ENCODE data around the gene CACNA1C.

CACNA1C gene

DNA sequence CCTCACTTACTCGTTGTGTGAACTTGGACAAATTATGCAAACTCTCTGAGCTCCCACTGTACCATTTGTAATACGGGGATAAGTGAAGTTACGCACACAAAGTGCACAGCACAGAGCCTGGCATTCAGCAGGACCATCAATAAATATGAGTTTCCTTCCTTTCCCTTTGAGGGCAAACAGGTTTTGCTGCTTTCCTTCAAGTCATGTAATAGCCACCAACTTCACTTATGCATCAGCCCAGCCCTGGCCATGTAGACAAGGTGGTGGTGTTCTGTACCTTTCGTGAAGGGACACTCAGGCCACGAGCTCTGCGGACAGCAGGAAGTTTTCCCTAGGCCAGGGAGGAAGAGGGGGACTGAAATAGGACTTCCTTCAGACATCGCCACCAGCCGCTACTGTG, 272.7 kb downstream of the CACNA1C start:
- DNase-seq: no peak

GRCh38 chr12:2326470-2326869, 273.7 kb downstream of the CACNA1C start:
- DNase-seq: no peak

GRCh38 chr12:2328661-2329060, 275.9 kb downstream of the CACNA1C start:
- DNase-seq: peak; percentile 39 to 82 (median 71)

- no peak for DNase-seq
These were observed 276.9 kb downstream of the CACNA1C start for GRCh38 chr12:2329661-2330210.

DNA sequence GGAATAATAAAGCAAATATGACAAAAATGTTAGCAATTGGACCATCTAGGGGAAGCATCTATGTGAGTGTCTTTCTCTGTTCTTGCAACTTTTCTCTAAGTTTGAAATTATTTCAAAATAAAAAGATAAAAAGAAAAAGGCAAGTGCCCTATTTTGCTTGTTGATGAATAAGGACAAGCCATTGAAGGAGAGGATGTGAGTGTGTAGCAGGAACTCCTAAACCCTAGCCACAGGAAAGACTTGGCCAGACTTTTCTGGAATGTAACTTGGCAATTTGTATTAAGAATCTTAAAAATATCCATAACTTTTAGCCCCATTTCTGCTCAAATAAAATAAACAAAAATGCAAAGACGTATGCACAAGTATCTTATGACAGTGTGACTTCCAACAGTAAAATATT, 279.4 kb downstream of the CACNA1C start:
- DNase-seq: no peak

GRCh38 chr12:2332947-2333346, 280.2 kb downstream of the CACNA1C start:
- peak in 1 of 4 experiments; percentile 19 for DNase-seq

GRCh38 chr12:2333491-2334195, 280.9 kb downstream of the CACNA1C start:
- DNase-seq: peak; percentile 46 to 68 (median 57)

DNA sequence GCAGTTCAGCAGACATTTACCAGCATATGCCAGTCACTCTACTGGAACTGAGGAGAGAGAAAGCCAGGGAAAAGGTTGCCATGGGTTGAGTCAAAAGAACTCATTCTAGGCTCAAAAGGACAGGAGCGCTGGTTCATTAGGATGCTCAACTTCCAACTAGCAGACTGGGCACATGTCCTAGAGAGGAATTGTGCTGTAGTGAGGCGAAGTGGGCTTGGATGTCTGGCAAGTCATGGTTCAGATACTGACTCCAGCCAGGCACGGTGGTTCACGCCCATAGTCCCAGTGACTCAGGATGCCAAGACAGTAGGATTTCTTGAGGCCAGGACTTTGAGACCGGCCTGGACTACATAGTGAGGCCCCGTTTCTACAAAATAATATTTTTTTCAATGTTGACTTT, 281.5 kb downstream of the CACNA1C start:
- no peak for DNase-seq

- DNase-seq: no peak
These were observed 281.9 kb downstream of the CACNA1C start for GRCh38 chr12:2334689-2335088.

- peak in 1 of 4 experiments; percentile 24 for DNase-seq
These were observed 282.3 kb downstream of the CACNA1C start for GRCh38 chr12:2335109-2335508.

- DNase-seq: no peak
These were observed 282.7 kb downstream of the CACNA1C start for GRCh38 chr12:2335513-2335912.

- no peak for DNase-seq
These were observed 283.1 kb downstream of the CACNA1C start for GRCh38 chr12:2335916-2336315.

- peak; percentile 62 to 79 (median 71) for DNase-seq
These were observed 283.6 kb downstream of the CACNA1C start for GRCh38 chr12:2336409-2336829.

- DNase-seq: no peak
These were observed 284.5 kb downstream of the CACNA1C start for GRCh38 chr12:2337031-2338010.

GRCh38 chr12:2338381-2338780, 285.6 kb downstream of the CACNA1C start:
- DNase-seq: no peak

DNA sequence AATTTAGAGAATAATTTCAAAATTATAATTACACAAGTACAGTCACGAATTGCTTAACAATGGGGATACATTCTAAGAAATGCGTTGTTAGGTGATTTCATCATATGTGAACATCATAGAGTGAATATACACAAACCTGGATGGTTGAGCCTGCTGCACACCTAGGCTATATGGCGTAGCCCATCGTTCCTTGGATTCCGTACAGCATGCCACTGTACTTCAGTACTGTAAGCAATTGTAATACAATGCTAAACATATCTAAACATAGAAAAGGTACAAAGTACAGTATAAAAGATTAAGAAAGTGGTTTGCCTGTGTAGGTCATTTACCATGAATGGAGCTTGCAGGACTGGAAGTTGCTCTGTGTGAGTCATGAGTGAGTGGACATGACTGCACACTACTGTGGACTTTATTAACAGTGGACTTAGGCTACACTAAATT, 286.2 kb downstream of the CACNA1C start:
- peak; percentile 35 to 69 (median 56) for DNase-seq

DNA sequence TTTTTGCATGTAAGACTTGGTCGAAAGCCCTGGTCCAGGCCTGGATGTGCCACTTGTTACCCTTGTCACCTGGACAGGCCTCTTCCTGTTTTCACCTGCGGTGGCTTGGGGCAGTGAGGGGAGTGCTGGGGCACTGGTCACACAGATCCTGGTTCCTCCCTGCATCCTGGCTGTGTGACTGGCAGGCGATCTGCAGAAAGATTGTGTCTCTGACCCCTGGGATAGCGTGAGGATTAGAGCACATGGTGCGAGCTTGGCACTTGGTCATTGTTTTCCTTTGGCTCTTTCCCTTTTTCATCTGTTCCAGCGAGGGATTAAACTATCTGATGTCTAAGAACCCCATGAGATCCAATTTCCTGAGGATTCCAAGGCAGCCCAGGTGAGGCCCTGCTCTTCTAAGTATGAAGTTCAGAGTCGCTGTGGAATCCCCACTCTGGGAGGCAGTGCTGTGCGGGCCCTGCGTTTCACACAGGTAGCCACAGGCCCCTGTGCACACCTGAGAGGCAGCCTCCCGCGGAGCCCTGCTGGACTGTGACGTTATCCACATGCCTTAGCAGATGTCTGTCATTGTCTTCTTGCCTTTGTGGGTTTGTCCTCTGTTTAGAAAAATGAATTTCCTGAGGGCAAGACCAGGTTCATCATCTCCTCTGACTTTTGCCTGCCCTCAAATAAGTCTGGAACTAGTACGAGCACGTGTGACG, 288.4 kb downstream of the CACNA1C start:
- DNase-seq: no peak

DNA sequence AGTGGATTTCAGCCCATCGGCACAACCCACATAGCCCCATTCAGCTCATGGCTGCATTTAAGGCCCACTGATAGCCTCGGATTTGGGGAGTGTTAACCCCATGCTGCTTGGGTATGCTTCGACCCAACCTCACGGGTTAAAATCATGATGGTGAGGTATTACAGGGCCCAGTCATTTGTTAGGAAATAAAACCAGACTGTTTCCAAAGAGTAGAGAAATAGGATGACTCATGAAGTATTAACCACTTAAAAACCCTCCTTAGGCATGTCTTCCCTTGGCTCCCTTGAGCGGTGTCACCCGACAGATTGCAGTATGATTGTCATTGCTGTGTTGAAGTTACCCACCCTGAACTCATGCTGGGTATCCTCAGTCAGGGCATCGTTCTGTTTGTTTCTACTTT, 289.1 kb downstream of the CACNA1C start:
- DNase-seq: peak; percentile 52 to 87 (median 76)

- DNase-seq: no peak
These were observed 290.9 kb downstream of the CACNA1C start for GRCh38 chr12:2343681-2344080.

- no peak for DNase-seq
These were observed 291.7 kb downstream of the CACNA1C start for GRCh38 chr12:2344476-2344875.

GRCh38 chr12:2344885-2345284, 292.1 kb downstream of the CACNA1C start:
- DNase-seq: peak; percentile 38 to 67 (median 58)

DNA sequence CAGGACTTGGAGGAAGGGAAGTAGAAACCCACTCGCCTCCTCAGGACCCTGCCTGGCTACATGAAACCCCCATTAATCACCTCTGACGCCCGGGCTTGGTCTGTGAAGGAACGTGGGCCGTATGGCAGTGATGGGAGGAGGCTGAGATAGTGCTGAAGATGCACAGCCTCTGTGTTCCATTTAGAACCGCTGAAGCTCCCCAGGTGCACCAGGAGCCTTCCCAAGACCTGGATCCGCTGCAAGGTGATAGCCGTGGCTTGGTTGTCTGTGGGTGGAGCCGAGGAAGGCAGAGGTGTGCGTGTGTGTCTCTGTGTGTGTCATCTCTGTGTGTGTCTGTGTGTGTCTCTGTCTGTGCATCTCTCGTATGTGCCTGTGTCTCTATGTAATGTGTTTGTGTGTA, 293.1 kb downstream of the CACNA1C start:
- no peak for DNase-seq

DNA sequence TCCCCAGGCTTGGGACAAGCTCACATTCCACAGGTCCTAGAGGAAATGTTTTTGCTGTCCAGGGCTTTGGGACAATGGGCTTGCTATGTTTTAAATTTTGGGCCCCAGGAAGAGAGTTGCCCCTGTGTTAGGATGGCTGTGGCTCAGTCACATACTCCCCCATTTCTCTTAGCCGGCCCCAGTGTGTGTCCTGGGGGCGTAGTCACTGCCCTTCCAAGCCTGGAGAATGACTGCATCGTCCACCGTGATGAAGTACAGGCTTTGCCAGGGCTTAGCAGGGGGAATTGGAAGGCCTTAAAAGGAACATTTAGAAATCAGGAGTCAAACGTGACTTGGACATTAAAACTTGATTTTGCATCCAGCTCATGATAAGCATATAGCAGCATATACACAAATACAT, 293.6 kb downstream of the CACNA1C start:
- DNase-seq: no peak
